Muscle layer of colon (tissue), 2 donors: ENCODE results near the gene PIBF1.

Experiments
- H3K27ac ChIP-seq: one replicate; pipeline ENCODE4 v1.7.0; 2013; ENCODE audit warnings: low read depth, mild to moderate bottlenecking, low read length, moderate library complexity
- H3K27me3 ChIP-seq, 2 donors: one replicate each; pipeline ENCODE4 v1.7.0; 2013; ENCODE audit warnings: low read length in 2 of 2, mild to moderate bottlenecking in 2 of 2; ENCODE audit not compliant: insufficient read depth in 2 of 2, control insufficient read depth in 1 of 2
- H3K36me3 ChIP-seq: one replicate; pipeline ENCODE4 v1.7.0; 2013; ENCODE audit warnings: mild to moderate bottlenecking, low read length; ENCODE audit not compliant: insufficient read depth
- H3K4me1 ChIP-seq: one replicate; pipeline ENCODE4 v1.7.0; 2013; ENCODE audit warnings: mild to moderate bottlenecking, low read length; ENCODE audit not compliant: insufficient read depth
- H3K4me3 ChIP-seq, 2 donors: one replicate each; pipeline ENCODE4 v1.7.0; 2013; ENCODE audit warnings: low read length in 2 of 2, low read depth in 1 of 2, mild to moderate bottlenecking in 1 of 2, moderate library complexity in 1 of 2
- H3K9ac ChIP-seq: one replicate; pipeline ENCODE4 v1.7.0; 2013; ENCODE audit warnings: low read length
- H3K9me3 ChIP-seq: one replicate; pipeline ENCODE4 v1.7.0; 2013; ENCODE audit warnings: mild to moderate bottlenecking, low read length
- donor health status: abdominal sarcoma.
- donor health status: Adenocarcinoma of cecum.

PIBF1 gene

DNA sequence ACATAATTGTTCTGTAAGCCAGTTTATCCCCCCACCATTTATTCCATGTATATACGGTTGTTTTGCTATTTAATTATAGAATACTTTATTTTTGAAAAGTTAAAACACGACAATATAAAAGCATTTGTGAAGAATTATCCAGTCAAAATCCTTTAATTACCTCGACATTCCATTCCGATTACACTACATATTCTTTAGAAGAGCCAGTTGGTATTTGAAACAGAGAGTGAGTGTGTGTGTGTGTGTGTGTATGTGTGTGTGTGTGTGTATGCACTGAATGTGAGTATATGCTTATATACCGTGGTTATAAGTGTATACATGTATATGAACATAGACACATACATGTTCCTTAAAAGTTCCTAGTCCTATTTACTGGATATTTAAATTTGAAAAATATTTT lies 189.0 kb downstream of the PIBF1 start:
- Histone ChIP-seq H3K9ac (no peak overlapping the region), H3K27me3 (no peaks in the 10 kb centered on the region), H3K27ac (no peak overlapping the region), H3K4me3 (no peak overlapping the region), H3K36me3 (peaks cover 7% of the 10 kb centered on the region), H3K4me1 (no peaks in the 10 kb centered on the region), H3K9me3 (no peaks in the 10 kb centered on the region)

DNA sequence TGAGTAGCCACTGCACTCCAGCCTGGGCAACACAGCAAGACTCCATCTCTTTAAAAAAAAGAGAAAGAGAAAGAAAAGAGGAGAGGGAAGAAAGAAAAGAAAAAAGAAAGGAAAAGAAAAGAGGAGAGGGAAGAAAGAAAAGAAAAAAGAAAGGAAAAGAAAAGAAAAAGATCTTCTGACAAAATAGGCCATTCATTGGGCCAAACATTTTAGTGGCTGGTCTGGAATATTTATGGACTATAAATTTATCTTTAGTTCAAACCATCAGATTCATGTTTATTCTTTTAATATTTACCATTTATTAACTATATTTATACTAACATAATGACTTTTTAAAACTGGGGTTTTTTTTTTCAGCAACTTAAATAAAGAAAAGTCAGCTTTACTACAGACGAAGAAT lies 191.3 kb downstream of the PIBF1 start:
- H3K9ac ChIP-seq, result no peak overlapping the region
- H3K36me3 ChIP-seq, result peaks cover 9% of the 10 kb centered on the region
- no peaks in the 10 kb centered on the region for H3K4me1 ChIP-seq
- H3K9me3 ChIP-seq, result no peaks in the 10 kb centered on the region
- H3K4me3 ChIP-seq, result no peak overlapping the region
- no peaks in the 10 kb centered on the region for H3K27me3 ChIP-seq
- H3K27ac ChIP-seq, result no peak overlapping the region

DNA sequence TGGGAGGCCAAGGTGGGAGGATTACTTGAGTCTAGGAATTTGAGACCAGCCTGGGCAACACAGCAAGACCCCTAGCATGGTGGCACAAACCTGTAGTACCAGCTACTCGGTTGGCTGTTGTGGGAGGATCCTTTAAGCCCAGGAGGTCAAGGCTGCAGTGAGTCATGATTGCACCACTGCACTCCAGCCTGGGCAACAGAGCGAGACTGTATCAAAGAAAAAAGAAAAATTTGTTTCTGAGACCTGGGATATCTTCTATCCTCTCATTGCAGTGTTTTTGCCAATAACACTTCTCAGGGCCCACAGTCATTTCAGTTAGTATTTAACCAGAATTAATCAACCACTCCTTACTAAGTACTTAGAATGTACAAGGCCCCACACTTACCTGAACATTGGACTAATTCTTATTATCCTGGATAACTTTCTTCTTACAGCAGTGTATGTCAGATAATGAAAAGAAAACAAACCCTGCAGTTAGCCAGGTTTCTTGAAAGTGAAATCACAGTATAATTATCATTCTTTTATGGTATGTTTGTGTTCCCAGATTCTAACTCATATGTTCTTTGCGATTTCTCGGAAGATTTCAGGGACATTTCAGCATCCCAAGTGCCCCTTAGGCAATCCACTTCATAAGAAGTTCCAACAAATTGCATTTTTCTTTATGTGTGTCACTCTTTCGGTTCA lies 201.3 kb downstream of the PIBF1 start:
- Histone ChIP-seq H3K9ac (no peak overlapping the region), H3K36me3 (no peaks in the 10 kb centered on the region), H3K4me1 (no peaks in the 10 kb centered on the region), H3K27me3 (no peaks in the 10 kb centered on the region), H3K4me3 (no peak overlapping the region), H3K27ac (no peak overlapping the region), H3K9me3 (no peaks in the 10 kb centered on the region)

DNA sequence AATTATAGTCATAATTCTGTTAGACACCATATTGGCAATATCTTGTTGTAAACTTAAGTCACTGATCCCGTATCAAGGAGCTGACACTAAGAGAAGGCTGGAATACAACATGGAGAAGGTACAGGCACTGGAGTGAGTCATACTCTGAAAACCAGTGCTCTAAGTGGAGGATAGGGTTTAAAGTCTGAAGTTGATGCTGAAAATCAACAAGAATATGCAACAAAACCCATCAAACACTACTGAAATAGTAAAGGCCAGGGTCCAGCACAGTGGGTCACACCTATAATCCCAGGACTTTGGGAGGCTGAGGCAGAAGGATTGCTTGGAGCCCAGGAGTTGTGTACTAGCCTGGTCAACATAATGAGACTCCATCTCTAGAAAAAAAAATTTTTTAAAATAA lies 203.7 kb downstream of the PIBF1 start:
- Histone ChIP-seq H3K36me3 (no peaks in the 10 kb centered on the region), H3K9me3 (no peaks in the 10 kb centered on the region), H3K27me3 (no peaks in the 10 kb centered on the region), H3K4me1 (no peaks in the 10 kb centered on the region), H3K27ac (no peak overlapping the region), H3K4me3 (no peak overlapping the region), H3K9ac (no peak overlapping the region)

DNA sequence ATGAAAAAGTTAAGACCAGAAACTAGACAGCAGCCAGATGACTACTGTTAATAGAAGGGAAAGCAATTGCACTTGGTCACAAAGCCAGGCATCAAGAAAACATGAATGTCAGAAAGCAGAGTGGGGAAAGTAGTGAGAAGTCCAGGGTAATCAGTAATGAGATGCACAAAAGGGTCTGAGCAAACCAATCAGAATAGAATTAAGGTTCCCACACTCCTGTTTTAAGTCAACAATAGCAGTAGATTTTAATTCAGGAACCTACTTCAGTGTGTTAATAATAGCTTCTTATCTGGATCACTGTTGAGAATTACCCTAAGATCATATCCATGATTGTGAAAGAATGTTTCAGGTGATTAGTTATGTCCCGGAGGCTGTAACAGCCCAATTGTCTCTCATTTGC lies 204.3 kb downstream of the PIBF1 start:
- Histone ChIP-seq H3K27ac (no peak overlapping the region), H3K4me1 (no peaks in the 10 kb centered on the region), H3K27me3 (no peaks in the 10 kb centered on the region), H3K9ac (no peak overlapping the region), H3K36me3 (no peaks in the 10 kb centered on the region), H3K4me3 (no peak overlapping the region), H3K9me3 (no peaks in the 10 kb centered on the region)

DNA sequence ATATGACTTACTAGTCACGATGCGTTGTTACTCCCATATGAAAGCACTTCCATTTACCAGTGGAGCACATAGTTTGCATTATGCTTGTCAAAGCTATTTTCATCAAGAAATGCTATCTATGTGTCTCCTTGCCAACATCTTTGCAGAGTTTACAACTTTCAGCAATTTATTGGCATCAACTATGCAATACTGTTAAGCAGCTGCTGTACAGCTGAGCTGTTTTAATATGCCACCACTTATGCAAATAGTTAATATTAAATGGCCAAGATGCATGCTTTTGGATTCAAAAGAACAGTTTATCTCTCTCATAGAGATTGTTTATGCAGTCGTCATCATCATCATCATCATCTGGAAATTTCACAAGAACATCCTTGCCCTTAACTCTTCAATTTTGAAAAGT lies 209.0 kb downstream of the PIBF1 start:
- no peak overlapping the region for H3K4me3 ChIP-seq
- no peaks in the 10 kb centered on the region for H3K4me1 ChIP-seq
- no peaks in the 10 kb centered on the region for H3K9me3 ChIP-seq
- H3K27ac ChIP-seq, result no peak overlapping the region
- H3K9ac ChIP-seq, result no peak overlapping the region
- H3K36me3 ChIP-seq, result no peaks in the 10 kb centered on the region
- H3K27me3 ChIP-seq, result no peaks in the 10 kb centered on the region

DNA sequence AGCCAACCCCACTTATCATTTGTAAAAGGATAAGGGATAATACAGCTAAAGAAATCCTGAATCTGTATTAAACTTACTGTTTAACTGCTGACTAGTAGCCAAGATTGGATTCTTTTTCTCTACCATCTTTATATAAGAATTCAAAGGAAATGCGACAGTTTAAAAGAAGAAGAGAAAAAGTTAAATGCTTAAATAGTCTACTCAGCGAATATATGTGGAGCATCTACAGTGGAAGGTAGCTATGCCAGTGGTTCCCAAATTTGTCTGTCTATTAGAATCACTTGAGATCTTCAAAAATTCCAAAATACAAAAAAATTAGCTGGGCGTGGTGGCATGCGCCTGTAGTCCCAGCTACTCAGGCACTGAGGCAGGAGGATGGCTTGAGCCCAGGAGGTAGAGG lies 216.1 kb downstream of the PIBF1 start:
- H3K27ac ChIP-seq, result no peak overlapping the region
- H3K9me3 ChIP-seq, result no peaks in the 10 kb centered on the region
- no peak overlapping the region for H3K4me3 ChIP-seq
- no peaks in the 10 kb centered on the region for H3K27me3 ChIP-seq
- H3K9ac ChIP-seq, result no peak overlapping the region
- H3K36me3 ChIP-seq, result no peaks in the 10 kb centered on the region
- no peaks in the 10 kb centered on the region for H3K4me1 ChIP-seq

DNA sequence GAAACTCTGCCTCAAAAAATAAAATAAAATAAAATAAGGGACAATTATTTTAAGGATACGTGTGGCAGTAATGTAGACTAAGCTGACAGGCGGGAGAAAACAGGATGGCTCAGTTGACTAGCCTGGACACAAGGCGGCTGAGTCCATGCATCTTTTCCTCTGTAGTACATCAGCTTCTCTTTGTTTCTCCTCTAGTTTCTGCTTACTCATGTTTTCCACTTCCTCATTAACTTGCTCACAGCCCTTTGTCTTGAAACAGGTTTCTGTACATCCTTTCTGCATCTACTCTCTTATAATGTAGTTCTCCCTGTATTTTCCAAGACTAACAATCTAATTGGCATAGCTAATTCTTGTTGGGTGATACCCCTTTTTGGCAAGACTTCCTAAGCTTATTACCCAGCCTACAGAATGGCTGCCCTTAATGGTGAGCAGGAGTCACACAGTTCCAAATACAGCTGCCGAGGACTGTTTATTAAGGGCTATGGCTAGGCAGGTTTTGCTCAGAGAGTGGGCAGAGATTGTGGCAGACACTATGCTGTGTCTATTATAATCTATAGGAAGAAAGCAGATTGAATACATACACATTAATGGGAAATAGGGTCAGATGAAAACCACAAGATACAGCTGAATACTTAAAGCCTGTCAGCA lies 218.2 kb downstream of the PIBF1 start:
- Histone ChIP-seq H3K27ac (no peak overlapping the region), H3K4me3 (no peak overlapping the region), H3K9me3 (no peaks in the 10 kb centered on the region), H3K9ac (no peak overlapping the region), H3K36me3 (peaks cover 7% of the 10 kb centered on the region), H3K4me1 (no peaks in the 10 kb centered on the region), H3K27me3 (no peaks in the 10 kb centered on the region)

DNA sequence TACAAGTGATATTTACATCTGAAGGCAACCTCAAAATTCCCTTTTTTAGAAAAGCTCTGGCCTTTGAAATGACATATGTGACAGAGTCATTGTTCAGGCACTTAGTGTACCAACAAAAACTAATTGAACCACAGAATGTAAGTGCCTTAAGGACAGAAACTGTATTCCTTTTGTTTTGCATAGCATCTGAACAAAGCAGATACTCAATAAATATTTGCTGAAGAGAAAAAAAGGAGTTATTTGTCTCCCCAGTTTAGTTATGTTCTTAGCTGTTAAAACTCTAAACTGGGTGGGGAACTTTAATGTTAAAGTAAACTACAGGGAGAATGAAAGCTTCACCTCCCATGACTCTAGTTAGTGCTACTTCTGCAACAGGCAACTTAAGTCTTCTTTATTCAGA lies 220.0 kb downstream of the PIBF1 start:
- Histone ChIP-seq H3K27me3 (no peaks in the 10 kb centered on the region), H3K9me3 (no peaks in the 10 kb centered on the region), H3K36me3 (peaks cover 7% of the 10 kb centered on the region), H3K4me1 (no peaks in the 10 kb centered on the region), H3K9ac (no peak overlapping the region), H3K4me3 (no peak overlapping the region), H3K27ac (no peak overlapping the region)

DNA sequence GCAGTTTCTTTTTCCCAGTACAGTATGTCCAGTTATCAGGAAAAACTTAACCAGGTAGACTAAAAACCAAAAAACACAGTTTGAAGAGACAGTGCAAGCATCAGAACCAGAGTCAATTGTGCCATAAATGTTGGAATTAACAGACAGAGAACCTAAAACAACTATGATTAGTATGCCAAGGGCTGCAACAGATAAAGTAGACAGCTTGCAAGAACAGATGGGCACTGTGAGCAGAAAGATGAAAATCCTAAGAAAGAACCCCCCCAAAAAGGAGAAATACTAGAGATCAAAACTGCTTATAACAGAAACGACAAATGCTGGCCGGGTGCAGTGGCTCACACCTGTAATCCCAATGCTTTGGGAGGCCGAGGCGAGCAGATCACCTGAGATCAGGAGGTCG lies 229.8 kb downstream of the PIBF1 start:
- H3K4me3 ChIP-seq, result no peak overlapping the region
- no peaks in the 10 kb centered on the region for H3K27me3 ChIP-seq
- no peaks in the 10 kb centered on the region for H3K4me1 ChIP-seq
- no peak overlapping the region for H3K27ac ChIP-seq
- H3K9me3 ChIP-seq, result no peaks in the 10 kb centered on the region
- no peaks in the 10 kb centered on the region for H3K36me3 ChIP-seq
- no peak overlapping the region for H3K9ac ChIP-seq

DNA sequence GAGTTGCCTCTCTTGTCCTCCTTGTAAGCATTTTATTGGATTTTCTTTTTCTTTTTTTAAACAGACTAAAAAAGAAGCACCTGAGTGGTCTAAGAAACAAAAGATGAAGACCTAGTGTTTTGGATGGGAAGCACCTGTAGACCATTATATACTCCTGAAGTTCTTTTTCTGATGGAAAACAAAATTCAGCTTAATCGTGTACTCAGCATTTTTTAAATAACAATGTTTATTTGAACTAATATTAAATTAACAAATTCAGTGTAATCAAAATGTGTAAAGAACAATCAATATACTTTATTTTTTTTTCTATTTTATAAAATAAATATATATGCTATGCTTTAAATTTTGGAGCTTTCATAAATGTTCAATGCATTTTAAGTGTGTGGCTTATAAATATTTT lies 233.9 kb downstream of the PIBF1 start:
- H3K36me3 ChIP-seq, result no peaks in the 10 kb centered on the region

DNA sequence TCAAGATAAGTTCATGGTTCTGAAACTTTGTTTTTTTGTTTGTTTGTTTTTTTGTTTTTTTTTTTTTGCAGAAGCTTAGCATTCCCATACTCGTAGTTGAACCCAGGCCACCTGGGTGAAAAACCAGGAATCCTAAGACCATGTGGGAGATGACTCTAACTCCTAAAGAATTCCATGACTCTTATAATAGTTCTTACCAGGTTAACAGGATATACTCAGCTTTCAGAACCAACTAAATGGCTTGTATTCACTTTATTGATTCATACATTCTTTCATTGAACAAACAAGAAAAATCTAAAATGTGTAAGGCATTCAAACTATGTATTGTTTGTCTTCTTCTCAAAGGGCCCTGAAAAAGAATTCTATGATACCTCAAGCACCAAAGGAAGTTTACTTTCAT lies 236.4 kb downstream of the PIBF1 start:
- Histone ChIP-seq H3K4me1 (no peaks in the 10 kb centered on the region), H3K27me3 (no peaks in the 10 kb centered on the region), H3K9ac (no peak overlapping the region), H3K9me3 (no peaks in the 10 kb centered on the region), H3K36me3 (no peaks in the 10 kb centered on the region), H3K27ac (no peak overlapping the region), H3K4me3 (no peak overlapping the region)

More for the DNA sequence above, 233.9 kb downstream of the PIBF1 start:
- Histone ChIP-seq H3K4me1 (no peaks in the 10 kb centered on the region), H3K27me3 (no peaks in the 10 kb centered on the region), H3K4me3 (no peak overlapping the region), H3K9me3 (no peaks in the 10 kb centered on the region), H3K27ac (no peak overlapping the region), H3K9ac (no peak overlapping the region)
